HG03558 (cell line): ENCODE data around the gene KCNAB3.
"Not testable (repeated sequence)": the region's sequence is repeated elsewhere in the genome, so short reads cannot be mapped to it uniquely, and the experiment has no call there.

Source experiments
- ATAC-seq: cut with Tn5 transposase; IDR thresholded peaks from one replicate; pipeline ENCODE4 v1.9.1; 2021; ENCODE audit warnings: moderate number of reproducible peaks; ENCODE audit not compliant: unreplicated experiment; ENCODE audit errors: extremely low read depth

KCNAB3 gene

DNA sequence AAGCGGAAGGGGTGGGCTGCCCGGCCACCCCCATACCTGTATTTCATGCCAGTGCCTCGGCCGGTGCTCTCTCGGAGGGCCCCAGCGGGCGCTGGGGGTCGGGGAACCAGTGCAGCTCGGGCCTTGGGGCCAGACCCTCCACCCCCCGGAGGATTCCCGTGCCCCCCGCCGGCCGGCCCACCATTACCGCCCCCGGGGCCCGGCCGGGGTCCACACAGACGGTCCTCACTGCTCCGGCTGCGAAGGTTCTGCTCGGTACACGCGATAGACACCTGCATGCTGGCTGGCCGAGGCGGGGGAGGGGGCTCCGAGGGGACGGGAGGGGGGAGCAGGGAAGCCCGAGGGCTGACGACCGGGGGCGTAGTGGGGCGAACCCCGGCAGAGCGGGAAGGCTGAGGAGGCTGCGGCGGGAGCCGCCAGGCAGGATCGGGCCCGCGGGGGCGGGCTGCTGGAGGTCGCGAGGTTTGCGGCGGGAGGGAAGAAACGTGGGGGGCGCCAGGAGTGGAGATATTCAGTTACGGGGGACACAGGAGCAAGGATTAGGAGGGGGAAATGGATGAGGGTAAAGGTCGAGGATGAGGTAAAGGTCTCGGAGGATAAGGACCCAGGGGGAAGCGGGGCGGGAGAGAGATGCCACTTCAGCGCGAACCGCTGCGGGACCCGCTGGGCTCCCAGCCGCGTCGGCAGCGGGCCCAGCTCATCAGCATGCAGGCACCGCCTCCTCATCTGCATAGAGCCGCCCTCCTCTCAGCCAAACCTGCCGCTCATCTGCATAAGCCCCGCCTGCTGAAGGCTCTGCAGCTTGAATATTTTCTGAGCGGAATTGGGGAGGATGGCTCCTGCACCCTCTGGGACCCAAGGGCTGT, at the start of gene KCNAB3:
Gene KCNAB3, minus strand, starts transcription at position 699 of the 866 bp plus-strand sequence. Its CDS starts 421 bp downstream, at position 278.
- no peak for ATAC-seq

DNA sequence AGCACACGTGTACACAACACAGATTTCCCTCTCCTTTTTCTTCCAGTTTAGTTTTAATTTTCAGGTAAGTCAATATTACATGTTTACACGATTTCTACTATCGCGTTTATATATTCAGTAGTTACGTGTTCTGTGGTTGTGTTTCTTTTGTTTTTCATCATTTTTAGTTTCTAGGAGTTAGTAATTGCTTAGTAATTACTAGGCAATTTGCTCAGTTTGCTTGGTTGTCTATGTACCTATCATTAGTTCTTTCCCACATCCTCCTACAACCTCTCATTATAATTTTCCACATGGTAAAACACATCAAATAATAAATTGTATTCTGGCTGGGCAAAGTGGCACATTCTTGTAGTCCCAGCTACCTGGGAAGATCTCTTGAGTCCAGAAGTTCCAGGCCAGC, 48.1 kb upstream of the KCNAB3 start:
- ATAC-seq: no peak

DNA sequence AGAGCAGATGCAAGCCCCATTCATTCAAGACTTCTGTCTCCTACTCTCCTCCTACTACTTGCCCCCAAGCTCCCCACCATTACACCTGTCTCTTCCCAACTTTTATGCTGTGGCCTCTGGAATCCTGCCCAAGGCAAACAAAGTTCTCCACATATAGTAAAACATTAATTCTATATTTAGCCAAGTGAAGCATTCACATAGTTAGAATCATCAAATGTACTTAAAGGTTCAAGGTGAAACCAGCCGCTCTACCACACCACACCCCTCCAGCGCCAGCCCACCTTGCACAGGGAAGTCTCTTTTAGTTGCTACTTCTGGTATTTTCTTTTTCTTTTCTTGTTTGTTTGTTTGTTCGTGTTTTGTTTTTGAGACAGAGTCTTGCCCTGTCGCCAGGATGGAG, 47.4 kb upstream of the KCNAB3 start:
- no peak for ATAC-seq

DNA sequence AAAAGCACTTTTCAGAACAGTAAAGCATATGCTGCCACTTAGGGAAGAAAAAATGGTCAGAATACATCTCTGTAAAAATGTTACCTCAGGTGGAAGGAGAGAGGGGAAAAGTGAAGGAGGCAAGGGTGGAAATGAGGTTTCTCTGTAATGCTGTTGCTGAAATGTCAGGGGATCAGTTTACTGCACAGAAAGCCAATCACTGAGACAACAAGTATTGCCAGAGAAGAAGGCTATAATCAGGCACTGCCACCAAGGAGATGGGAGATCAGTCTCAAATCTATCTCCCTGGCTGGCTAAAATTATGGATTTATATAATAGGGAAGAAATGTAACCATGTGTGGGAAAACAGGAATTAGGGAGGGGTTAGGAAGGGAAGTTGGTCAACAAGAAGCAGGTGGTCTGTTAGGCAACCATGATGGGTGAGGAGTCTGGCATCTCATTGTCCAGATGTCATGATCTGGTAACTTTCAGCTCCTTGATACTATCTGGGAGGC, 45.0 kb upstream of the KCNAB3 start:
- no peak for ATAC-seq

DNA sequence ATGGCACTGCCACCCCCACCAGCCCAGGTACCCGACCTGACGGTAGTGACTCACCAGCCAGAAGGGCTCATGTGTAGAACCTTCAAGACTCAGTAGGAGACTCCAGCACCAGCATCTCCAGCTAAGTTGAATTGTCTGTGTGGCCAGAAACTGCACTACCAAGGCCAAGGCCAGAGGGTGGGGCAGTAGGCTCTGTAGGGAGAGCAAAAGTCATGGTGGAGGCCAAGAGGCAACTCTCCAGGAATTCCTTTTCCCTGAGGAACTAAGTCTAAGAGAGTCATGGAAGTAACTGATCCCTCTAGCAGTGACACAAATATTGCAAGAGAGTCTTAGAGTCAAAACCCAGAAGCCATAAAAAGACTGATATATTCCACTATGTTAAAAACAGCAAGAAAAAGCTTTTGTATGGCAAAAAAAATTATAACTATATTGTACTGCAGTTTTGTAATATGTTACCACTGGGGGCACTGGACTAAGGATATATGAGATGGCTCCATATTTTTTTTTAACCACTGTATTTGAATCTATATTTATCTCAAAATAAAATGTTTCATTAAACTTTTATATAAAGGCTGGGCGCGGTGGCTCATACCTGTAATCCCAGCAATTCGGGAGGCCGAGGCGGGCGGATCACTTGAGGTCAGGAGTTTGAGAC, 42.6 kb upstream of the KCNAB3 start:
- ATAC-seq: no peak

DNA sequence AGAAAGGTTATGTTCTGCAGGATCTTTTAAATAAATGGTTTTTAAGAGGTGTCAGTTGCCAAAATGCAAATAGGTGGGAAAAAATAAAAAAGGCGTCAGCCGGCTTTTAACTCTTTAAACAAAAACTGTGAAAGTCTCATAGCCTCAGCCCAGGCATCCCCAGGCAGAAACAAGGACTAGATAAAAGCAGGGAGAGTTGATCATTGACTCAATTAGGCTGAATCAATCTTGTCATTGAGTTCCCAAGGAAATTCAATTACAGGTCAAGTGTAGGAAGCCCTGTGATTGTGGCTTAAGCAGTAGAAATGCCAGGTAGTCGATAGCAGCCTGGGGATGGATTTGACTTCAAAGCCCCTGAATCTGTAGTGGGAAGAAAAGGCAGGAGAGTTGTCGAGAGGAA, 42.0 kb upstream of the KCNAB3 start:
- ATAC-seq: no peak

DNA sequence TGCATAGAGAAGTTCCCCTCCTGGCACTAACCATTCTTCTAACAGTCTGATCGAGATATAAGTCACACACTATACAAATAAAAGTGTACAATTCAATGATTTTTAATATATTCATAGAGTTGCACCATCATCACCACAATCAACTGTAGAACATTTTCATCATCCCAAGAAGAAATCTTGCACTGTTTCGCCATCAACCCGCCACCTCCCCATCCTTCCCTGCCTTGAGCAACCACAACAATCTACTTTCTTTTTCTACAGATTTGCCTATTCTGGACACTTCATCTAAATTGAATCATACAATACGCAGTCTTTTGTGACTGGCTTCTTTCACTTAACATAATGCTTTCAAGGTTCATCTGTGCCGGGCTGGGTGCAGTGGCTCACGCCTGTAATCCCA, 39.8 kb upstream of the KCNAB3 start:
- ATAC-seq: no peak

DNA sequence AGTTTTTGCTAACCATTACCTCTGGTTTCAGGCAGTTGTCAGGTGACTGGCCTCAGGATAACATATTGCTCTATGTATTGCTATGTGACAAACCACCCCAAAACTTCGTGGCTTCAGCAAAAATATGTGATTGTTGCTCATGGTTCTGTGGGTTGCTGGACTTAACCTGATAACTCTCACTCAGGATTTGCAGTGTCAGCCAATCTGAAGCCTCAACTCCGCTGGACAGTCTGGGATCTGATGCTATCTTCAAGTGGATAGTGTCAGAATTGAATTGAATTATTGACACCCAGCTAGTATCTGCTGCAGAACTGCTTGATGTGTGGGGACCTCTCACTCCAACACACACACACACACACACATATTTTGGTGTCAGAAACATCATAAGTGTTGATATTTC, 38.1 kb upstream of the KCNAB3 start:
- ATAC-seq: no peak

DNA sequence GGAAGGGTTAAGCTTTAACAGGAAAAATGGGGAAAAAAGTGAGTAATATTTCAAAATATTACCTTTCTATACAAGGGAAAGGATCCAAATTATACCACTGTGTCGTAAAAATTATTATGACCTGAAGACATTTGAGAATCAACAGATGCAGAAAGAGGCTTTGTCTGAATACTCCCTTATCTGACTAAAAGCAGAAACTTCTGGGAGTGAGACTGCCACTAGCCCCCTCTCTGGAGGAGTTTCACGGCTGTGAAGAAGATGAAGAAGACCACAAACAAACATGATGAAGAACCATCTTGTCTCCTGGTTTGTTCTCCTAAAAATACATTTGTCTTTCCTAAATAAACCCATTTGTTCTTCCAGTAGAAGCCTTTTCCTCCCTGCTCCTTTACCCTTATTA, 31.8 kb upstream of the KCNAB3 start:
- no peak for ATAC-seq

DNA sequence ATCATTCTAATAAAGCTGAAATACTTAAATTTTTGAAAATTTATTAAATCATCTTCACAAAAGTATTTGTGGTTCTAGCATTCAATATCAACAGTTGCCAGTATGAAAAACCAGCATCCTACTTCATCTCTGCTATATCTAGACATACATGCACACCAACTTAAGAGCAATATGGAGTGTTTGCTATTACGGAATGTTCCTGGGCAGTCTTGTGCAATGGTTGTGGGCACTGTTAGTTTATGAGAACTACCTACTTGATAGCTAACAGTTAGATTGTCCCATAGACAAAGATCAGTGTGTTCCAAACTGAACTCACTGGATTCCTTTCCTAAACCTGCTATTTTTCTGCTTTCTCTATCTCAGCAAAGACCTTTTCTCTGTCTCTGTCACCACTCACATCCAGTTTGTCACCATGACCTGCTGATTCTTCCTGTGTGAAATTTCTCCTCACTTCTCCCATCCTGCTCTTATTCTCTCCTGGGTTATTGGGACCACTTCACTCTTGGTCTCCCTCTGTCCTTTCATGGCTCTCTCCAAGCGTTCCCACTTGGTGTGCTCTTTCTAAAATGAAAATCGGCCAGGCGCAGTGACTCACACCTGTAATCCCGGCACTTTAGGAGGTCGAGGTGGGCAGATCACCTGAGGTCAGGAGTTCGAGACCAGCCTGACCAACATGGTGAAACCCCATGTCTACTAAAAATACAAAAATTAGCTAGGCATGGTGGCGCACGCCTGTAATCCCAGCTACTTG, 30.0 kb upstream of the KCNAB3 start:
- ATAC-seq: no peak

DNA sequence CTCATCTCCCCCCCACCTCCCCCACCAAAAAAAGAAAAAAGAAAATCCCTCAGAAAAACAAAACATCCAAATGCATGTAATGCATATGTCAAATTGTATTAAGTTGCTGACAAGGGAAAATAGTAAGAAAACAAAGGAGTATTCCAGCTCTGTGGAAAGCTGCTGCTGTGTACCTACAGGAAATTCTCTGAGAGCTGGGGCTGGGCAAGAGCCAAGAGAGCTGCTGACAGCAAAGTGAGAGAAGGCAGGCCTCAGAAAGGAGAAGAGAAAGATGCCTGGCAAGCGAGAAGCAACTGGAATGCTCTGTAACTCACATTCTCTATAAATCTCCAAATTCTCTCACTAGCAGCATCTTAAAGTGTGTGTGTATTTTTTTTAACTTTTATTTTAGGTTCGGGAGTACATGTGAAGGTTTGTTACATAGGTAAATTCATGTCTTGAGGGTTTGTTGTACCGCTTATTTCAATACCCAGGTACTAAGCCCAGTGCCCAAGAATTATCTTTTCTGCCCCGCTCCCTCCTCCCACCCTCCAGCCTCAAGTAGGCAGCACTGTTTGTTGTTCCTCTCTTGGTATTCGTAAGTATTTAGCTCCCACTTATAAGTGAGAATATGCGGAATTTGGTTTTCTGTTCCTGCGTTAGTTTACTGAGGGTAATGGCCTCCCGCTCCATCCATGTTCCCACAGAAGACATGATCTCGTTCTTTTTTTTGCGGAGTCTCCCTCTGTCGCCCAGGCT, 26.7 kb upstream of the KCNAB3 start:
- ATAC-seq: no peak

DNA sequence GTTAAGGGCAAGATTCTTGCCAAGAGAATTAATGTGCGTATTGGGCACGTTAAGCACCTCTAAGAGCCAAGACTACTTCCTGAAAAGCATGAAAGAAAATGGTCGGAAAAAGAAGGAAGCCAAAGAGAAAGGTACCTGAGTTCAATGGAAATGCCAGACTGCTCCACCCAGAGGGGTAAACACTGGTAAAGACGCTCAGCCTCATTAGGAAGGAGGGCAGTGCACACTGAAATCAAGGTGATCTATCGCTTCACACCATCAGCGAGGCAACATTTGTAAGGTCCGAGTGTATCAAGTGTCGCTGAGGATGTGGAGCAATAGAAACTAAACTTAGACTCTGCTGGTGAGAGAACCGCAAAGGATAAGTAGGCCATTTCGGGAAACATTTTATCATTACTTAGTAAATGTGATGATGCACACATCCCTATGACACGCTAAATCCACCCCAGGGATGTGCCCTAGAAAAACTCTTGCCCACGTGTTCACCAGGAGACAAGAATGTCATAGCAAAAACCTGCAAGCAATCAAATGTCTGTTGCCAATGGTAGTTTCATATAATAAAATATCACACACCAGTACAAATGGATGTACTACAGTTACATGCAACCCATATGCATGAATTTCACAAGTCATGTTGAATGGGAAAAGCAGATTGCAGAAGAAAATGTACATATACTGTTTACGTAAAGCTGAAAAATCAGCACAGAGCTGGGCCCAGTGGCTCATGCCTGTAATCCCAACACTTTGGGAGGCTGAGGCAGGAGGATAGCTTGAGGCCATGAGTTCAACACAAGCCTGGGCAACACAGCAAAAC, 26.0 kb upstream of the KCNAB3 start:
- ATAC-seq: no peak

DNA sequence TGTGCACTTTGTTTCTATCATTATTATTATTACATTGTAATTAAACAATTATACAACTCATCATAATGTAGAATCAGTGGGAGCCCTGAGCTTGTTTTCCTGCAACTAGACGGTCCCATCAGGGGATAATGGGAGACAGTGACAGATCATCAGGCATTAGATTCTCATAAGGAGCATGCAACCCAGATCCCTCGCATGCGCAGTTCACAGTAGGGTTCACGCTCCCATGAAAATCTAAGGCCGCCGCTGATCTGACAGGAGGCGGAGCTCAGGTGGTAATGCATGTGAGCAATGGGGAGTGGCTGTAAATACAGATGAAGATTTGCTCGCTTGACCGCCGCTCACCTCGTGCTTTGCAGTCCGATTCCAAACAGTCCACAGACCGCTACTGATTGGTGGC, 23.6 kb upstream of the KCNAB3 start:
- not testable (repeated sequence) for ATAC-seq

DNA sequence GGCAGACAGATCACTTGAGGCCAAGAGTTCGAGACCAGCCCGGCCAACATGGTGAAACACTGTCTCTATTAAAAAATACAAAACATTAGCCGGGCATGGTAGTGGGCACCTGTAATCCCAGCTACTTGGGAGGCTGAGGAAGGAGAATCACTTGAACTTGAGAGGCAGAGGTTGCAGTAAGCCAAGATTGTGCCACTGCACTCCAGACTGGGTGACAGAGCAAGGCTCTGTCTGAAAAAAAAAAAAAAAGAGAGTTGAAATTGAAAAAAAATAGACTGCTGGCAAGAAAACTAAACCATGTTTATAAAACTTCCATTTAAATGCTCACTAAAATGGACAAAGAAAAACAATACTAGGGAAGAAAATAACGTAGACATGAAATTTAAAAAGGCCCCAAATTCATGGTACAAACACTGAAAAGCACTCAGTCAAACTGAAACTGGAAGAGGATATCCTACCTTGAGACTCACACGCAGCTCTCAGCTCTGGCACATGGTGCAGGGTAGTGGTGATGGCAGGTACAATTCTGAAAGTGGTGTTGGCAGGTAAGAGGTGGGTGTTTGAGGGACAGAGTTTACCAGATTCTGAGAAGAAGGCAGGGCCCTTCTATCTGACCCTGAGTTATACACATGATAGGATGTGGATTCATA, 21.6 kb upstream of the KCNAB3 start:
- ATAC-seq: no peak

DNA sequence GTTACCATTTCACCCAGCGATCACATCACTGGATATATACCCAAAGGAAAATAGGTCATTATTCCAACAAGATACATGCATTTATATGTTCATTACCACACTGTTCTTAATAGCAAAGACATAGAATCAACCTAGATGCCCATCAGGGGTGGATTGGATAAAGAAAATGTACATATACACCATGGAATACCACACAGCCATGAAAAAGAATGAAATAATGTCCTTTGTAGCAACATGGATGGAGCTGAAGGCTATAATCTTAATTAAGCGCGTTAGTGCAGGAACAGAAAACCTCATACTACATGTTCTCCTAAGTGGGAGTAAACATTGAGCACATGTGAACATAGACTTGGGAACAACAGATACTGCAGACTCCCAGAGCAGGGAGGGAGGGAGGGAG, 20.9 kb upstream of the KCNAB3 start:
- no peak for ATAC-seq

DNA sequence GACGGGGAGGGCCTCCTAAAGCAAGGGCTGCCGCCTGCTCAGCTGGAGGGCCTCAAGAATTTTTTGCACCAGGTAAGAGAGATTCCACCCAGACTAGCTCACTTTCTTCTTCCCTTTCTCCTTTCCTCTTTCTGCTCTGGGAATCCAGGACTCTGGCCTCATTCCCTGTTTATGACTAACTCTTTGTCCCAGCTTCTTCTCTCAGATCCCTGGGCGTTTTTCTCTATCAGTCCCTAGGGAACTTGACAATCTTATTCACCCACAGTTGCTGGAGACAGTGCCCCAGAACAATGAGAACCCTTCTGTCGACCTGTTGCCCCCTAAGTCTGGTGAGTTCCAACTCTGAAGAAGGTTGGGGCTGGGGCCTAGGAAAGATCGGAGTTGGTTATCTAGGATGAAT, 18.0 kb upstream of the KCNAB3 start:
- no peak for ATAC-seq

DNA sequence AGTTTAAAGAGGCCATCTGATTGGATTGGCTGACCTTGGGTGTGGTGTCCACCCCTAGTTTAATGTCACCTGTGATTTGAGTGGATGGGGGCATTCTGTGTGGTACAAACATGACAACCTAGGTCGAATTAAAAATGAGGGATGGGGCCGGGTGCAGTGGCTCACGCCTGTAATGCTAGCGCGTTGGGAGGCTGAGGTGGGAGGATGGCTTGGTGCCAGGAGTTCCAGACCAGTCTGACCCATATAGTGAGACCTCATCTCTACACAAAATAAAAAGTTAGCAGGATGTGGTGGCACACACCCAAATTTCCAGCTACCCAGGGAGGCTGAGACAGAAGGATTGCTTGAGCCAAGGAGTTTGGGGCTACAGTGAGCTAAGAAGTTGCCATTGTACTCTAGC, 16.8 kb upstream of the KCNAB3 start:
- ATAC-seq: no peak

DNA sequence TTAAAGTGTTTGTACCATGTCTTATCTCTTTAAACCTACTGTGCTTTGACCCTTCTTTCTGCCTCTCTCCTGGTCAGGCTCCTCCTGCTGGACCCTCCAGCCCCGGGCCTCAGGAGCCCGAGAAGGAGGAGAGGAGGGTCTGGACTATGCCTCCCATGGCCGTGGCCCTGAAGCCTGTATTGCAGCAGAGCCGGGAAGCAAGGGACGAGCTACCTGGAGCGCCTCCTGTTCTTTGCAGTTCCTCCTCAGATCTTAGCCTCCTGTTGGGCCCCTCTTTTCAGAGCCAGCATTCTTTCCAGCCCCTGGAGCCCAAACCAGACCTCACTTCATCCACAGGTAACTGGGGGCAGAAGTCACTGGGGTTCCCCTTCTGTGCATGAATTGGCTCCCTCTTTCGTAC, 16.0 kb upstream of the KCNAB3 start:
- no peak for ATAC-seq

DNA sequence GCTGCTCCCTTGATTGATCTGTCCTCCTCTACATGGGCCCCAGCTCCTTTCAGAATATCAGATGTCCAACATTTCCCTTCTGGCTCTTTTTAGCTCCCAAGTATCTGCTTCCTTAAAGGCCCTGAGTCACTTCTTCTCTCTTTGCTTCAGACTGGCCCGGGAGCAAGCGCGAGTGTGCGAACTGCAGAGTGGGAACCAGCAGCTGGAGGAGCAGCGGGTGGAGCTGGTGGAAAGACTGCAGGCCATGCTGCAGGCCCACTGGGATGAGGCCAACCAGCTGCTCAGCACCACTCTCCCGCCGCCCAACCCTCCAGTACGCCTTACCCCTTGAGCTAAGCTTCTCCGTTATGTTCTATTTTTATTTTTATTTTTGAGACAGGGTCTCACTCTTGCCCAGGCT, 14.7 kb upstream of the KCNAB3 start:
- no peak for ATAC-seq
